DMS53 treated with DMSO at 0.1 percent for 48 hours (cell line): Measurements from ENCODE around the gene CD58.

ENCODE experiments used
- DNase-seq: peaks from one replicate; lab custom pipeline; 2025; ENCODE audit not compliant: unreplicated experiment; lab: John Stamatoyannopoulos, UW

CD58 gene

DNA sequence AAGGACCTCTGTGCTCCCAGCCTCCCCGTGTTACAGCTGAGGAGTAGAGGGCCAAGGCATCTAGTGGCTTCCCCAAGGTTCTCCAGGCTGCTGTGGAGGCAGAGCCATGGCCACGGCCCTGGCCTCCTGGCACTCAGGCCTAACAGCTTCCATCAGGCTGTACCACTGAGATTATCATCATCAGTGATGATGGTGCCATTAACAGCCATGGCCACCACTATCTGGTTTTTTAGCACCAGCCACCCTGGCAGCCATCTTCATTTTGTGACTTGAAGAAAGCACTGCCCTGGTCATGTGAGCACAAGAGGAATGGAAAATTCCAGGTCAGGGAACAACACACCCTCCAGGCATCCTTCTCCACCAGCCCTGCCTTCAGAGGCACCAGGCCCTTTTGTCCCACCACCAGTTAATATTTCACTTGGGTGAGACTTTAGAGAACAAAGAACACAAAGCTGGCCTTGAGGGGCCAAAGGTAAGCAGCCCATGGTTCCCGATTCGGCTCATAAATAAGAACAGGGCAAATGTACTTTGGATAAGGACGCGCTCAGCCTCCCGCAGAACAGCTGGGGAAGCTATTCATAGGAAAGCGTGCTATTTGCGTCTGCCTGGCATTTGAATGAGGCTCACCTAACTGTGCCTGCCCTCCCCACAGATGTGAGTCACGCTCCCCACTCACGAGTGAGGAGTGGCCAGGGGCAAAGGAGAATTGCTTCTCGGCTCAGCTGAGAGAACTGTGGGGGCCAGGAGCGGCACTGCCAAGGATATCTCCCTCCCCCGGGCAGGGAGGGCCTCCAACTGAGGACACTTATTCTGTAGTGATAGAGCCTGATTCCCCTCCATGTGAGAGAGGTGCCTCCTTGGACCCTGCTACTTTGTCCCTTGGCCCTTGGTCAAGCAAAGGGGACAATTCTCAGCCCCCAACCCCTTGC lies 95.6 kb downstream of the CD58 start:
- DNase-seq = no peak

DNA sequence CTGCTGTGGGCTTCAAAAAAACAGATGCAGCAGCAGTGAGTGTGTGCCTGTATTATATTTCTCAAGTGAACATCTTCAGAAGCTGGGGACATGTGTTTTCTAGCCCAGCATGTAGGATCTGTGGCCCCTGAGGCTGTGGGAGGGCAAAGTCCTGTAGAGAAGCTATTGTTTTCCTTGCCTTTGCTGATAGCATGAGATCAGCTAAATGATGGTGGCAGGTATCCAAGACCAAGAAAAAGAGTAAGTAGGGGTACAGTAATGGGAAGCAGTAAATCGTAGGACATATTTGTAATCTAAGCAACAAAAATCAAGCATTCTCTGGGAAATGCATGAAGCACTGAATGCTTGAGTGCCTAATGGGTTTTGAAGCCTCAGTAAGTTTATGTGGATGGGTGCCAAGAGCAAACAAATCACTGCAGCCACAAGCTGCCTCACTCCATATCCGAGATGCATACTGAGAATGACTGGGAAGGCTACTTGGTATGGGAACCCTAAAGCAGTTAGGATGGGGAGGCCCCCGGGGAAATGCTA lies 98.3 kb downstream of the CD58 start:
- no peak for DNase-seq

DNA sequence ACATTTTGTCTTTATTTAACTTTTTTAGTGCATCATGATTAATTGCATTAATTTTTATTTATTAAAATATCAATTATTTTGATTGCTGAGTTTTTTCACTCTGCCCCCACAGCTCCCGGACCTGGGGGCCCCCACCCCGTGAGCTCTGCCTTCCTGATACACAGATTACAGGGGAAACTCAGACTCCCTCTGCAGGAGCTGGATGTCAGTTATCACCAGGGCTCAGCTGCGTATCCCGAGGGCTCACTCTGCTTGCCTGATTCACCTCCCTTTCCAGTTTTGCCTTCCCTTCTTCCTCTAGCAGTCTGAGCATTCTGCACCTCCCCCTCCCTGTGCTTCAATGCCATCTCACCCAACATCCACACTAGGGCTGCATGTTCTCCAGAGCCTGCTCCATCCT lies 99.6 kb downstream of the CD58 start:
- no peak for DNase-seq

DNA sequence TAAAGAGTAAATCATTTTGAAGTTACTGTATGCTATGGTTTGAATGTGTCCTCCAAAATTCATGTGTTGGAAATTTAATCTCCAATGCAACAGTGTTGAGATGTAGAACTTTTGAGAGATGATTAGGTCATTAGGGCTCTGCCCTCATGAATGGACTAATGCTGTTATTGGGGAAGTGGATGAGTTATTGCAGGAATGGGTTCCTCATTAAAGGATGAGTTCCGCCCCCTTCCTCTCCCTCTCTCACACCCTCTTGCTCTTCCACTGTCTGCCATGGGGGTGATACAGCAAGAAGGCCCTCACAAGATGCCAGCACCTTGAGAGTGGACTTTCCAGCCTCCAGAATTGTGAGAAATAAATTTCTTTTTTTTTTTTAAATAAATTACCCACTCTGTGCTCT lies 100.2 kb downstream of the CD58 start:
- DNase-seq = no peak

DNA sequence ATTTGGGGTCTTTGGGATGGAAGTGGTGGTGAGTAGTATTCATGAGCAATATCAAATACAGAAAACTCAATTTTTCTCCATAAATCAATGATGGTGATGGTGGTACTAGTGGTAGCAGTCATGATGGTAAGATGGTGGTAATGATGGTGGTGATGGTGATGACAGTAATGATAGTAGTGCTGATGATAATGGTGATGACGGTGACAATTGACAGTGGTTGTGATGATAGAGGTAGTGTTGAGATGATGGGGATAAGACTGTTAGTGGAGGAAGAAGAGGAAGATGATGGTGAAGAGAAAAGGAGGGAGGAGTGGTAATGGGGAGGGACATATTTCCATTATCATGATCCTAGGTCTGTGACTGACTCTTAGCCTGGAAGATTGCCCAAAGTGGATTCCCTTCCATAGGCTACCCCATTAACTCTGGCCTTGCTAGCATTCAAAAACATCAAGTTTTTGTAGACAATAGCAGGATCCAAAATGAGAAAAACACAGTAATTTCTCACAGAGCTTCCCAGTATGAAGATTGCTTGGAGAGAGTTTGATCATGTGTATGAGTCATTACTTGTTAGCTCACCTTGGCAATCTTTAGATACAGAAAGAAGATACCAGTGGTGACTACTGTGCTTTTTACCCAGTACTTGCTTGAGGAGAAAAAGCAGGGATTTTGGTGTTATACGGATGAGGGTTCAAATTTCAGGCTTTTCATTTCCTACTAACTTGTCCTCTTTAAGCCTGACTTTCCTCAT lies 103.8 kb downstream of the CD58 start:
- DNase-seq = no peak

DNA sequence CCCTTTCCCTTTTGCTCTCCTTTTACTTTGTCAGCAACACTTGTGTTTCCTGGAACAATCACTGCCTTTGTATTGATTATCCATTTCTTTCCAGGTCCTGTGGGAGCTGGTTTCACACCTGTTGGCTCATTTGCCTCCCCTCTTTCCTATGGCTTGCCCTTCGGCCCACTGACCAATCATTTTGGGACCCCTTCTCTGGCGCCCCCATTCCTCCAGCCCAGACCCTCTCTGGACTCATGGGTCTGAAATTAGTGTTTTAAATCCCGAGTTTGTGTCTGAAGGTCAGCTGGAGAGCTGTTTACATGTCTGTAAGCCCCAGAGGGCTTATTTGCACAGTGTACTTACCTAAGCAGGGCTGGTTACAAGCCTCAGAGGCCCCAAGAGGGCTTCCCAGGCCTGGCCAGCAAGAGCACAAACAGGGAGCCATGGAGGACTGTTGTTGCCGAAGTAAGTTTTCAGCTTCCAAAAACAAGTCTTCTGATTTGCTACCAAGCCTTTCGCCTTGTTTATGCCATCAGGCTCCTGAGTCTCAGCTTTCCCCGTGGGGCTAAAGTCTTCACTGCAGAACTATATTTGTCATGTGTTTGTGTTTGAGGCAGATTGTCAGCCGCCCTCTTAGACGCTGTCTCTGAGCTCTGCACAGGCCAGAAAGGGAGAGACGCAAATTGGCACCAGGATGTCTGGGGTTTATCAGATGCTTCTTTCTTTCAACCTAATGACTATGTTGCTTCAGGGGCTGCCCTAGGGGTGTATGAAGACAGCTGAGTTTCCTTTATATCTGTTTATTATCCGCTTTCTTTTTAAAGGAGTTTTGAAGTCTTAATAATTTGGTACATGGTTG lies 104.8 kb downstream of the CD58 start:
- DNase-seq = no peak

DNA sequence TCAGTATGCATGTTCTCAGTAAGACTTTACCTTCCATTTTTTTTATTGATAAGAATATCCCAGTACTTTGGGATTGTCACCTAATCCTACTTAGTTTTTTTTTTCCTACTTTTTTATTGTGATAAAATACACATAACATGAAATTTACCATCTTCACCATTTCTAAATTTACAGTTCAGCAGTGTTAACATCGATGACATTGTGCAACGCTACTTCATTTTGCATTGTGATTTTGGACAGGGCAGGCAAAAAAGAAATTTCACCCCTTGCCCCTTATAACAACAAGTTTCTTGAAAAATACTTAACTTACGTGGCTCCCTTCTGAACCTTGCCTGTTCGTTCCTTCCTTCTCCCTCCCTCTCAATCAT lies 105.4 kb downstream of the CD58 start:
- DNase-seq = no peak
